NCI-H82 treated with DMSO at 0.1 percent for 48 hours (cell line): Measurements from ENCODE around the gene CTIF.
A peak's percentile ranks its signal among the peaks of the same experiment; 100 is the strongest.

Source experiments
- DNase-seq: peaks from one replicate; lab custom pipeline; 2025; ENCODE audit not compliant: unreplicated experiment; lab: John Stamatoyannopoulos, UW

CTIF gene

GRCh38 chr18:48827291-48828193, 288.7 kb downstream of the CTIF start:
- no peak for DNase-seq

GRCh38 chr18:48828194-48828545, 289.3 kb downstream of the CTIF start:
- DNase-seq = no peak

GRCh38 chr18:48828691-48829442, 290.0 kb downstream of the CTIF start:
- DNase-seq = no peak

- no peak for DNase-seq
Observed at GRCh38 chr18:48829443-48830149, 290.8 kb downstream of the CTIF start.

- DNase-seq = no peak
Observed at GRCh38 chr18:48831113-48831759, 292.4 kb downstream of the CTIF start.

GRCh38 chr18:48831802-48832201, 293.0 kb downstream of the CTIF start:
- no peak for DNase-seq

- no peak for DNase-seq
Observed at GRCh38 chr18:48832938-48833700, 294.3 kb downstream of the CTIF start.

GRCh38 chr18:48833701-48834412, 295.0 kb downstream of the CTIF start:
- no peak for DNase-seq

GRCh38 chr18:48834413-48835031, 295.7 kb downstream of the CTIF start:
- no peak for DNase-seq

- no peak for DNase-seq
Observed at GRCh38 chr18:48835119-48835518, 296.3 kb downstream of the CTIF start.

GRCh38 chr18:48835745-48836170, 296.9 kb downstream of the CTIF start:
- no peak for DNase-seq

GRCh38 chr18:48836231-48836805, 297.5 kb downstream of the CTIF start:
- DNase-seq = no peak

GRCh38 chr18:48836806-48837615, 298.2 kb downstream of the CTIF start:
- no peak for DNase-seq

- no peak for DNase-seq
Observed at GRCh38 chr18:48837676-48838075, 298.8 kb downstream of the CTIF start.

- DNase-seq = no peak
Observed at GRCh38 chr18:48838166-48838775, 299.4 kb downstream of the CTIF start.

- DNase-seq = peak; percentile 25
Observed at GRCh38 chr18:48838921-48839818, 300.3 kb downstream of the CTIF start.
